Kidney (tissue), 14 donors: Measurements from ENCODE around the gene SMAD4. TPM values are rescaled to one million over a fixed set of nuclear protein-coding genes. Genes with fewer than 3 reads are reported as not detected.

Source experiments
- DNase-seq, 5 donors: peaks; one replicate each; pipeline ENCODE4 v3.0.0-alpha.2; 2013 to 2020
- FAIRE-seq: peaks from 2 replicates; lab custom pipeline; 2012; peaks lifted over from hg19 to GRCh38; lab: Jason Lieb, UNC
- H3K27ac ChIP-seq, 2 donors: one replicate each; pipeline ENCODE4 v1.7.0; 2013; ENCODE audit warnings: low read depth in 2 of 2, low read length in 2 of 2, inconsistent platforms in 1 of 2
- H3K27me3 ChIP-seq: one replicate; pipeline ENCODE4 v1.7.1; 2013; ENCODE audit warnings: low read length, inconsistent platforms; ENCODE audit not compliant: control insufficient read depth, insufficient read depth
- H3K36me3 ChIP-seq, 3 donors: one replicate each; pipeline versions ENCODE4 v1.7.0 to v1.7.1; 2013; ENCODE audit warnings: low read length in 3 of 3, control low read depth in 1 of 3, inconsistent platforms in 1 of 3; ENCODE audit not compliant: insufficient read depth in 3 of 3, control insufficient read depth in 2 of 3
- H3K4me1 ChIP-seq, 3 donors: one replicate each; pipeline versions ENCODE4 v1.7.0 to v1.7.1; 2013; ENCODE audit warnings: low read length in 3 of 3, inconsistent platforms in 1 of 3, low read depth in 1 of 3; ENCODE audit not compliant: control insufficient read depth in 2 of 3, insufficient read depth in 2 of 3
- H3K4me3 ChIP-seq, 3 donors: one replicate each; pipeline versions ENCODE4 v1.7.0 to v1.8.1; 2013; ENCODE audit warnings: low read length in 3 of 3, control low read depth in 1 of 3, inconsistent platforms in 1 of 3
- H3K9ac ChIP-seq, 3 donors: one replicate each; pipeline versions ENCODE4 v1.7.0 to v1.7.1; 2013; ENCODE audit warnings: low read length in 3 of 3, control low read depth in 1 of 3, inconsistent platforms in 1 of 3
- H3K9me3 ChIP-seq, 3 donors: one replicate each; pipeline versions ENCODE4 v1.7.0 to v1.7.1; 2013; ENCODE audit warnings: low read length in 3 of 3, control low read depth in 1 of 3, inconsistent platforms in 1 of 3; ENCODE audit not compliant: control insufficient read depth in 2 of 3, insufficient read depth in 1 of 3
- CTCF ChIP-seq: IDR thresholded peaks from 3 replicates; pipeline ENCODE4 v1.5.1; 2012; ENCODE audit warnings: mild to moderate bottlenecking, moderate library complexity, borderline replicate concordance; ENCODE audit not compliant: insufficient read depth; ENCODE audit errors: extremely low read depth
- intact Hi-C: fragments of 100-400 bp; cut with DNase I; formaldehyde crosslinking; loops from one replicate; pipeline ENCODE4 v1.11.1; 2022
- polyA plus RNA-seq: library from polyadenylated mRNA; stranded (reverse); fragments of 350-450 nt; fragmentation: Illumina TruSeq; extraction: RNeasy Lipid Tissue Mini Kit (QIAGEN cat#74804); gene quantifications from one replicate; pipeline ENCODE4 v1.2.3, GENCODE V29; 2014; ENCODE audit warnings: low read depth, low replicate concordance; ENCODE audit not compliant: insufficient read depth
- total RNA-seq: library from RNA; stranded (reverse); fragmentation: NEBNext Ultra II Directional; extraction: Animal tissue kit (Norgen Biotek cat#: 25700); gene quantifications from one replicate; pipeline ENCODE4 v1.2.1, GENCODE V29; 2021
- donor health status: control.
- donor health status: control.
- donor health status: control.
- donor health status: control.
- donor health status: control.
- donor health status: DM: yes; HTN: yes; CAD: no.
- donor health status: Normal renal cell carcinoma (clear cell type).

Gene SMAD4
- total and polyA plus RNA-seq, 2 donors from 2014 or later: 22.2 to 126 TPM

DNA sequence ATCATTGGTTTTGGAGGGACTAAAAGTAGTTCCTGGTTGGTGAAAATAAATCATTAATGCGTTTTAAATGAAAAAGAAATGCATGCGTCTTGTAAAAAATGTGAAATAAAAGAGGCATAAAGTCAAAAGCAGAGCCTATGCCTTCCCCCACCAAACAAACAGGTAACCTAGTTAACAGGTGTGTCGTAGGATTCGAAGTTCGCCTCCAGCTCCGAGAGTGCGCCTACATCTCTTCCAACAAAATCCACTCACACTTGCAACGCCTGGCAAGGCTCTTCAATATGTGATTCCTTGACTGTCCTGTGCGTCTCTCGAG, 677 bp upstream of the SMAD4 start:
- intact Hi-C loops: no loop called here
- no peaks in the 10 kb centered on the region for H3K9me3 ChIP-seq
- H3K4me1 ChIP-seq: peaks cover 2 to 9% (median 8%) of the 10 kb centered on the region in 3 donors
- H3K27me3 ChIP-seq: no peaks in the 10 kb centered on the region
- peak overlapping the region; percentile 67 to 96 (median 84) for H3K9ac ChIP-seq
- H3K36me3 ChIP-seq: no peaks in the 10 kb centered on the region
- no peak for TF ChIP-seq CTCF
- H3K27ac ChIP-seq: peak overlapping the region; percentile 94 to 97
- DNase-seq (no peak), FAIRE-seq (no peak)
- H3K4me3 ChIP-seq: peak overlapping the region; percentile 68 to 87 (median 84)

GRCh38 chr18:51030537-51031258, 685 bp downstream of the SMAD4 start:
- H3K9ac ChIP-seq: peak overlapping the region; percentile 27 to 95 (median 68)
- no peaks in the 10 kb centered on the region for H3K27me3 ChIP-seq
- H3K27ac ChIP-seq: peak overlapping the region; percentile 94 to 97
- no peak for TF ChIP-seq CTCF
- H3K4me3 ChIP-seq: peak overlapping the region; percentile 78 to 97 (median 80)
- DNase-seq (peak; percentile 75 to 93 (median 82)), FAIRE-seq (no peak)
- no peaks in the 10 kb centered on the region for H3K9me3 ChIP-seq
- H3K4me1 ChIP-seq: peaks cover 2 to 11% (median 11%) of the 10 kb centered on the region in 3 donors
- intact Hi-C loops: no loop called here
- no peaks in the 10 kb centered on the region for H3K36me3 ChIP-seq

DNA sequence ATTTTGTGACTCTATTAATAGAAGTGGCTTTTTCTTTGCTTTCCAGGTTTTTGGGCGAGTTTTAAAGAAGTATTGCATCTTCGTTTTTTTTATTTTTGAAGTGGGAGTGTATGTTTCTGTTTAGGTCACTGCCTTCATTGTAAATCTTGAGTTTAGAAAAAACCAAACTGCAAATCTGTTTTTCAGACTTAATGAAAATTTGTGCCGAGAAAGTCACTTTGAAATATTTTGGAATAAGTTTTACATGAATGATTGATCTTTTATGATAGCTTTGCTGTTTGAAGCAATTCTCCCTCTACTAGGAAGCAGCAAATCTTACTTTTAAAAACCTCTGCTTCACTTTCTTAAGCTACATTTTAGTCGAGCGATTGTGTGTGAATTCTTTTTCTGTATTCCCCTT, 2.2 kb downstream of the SMAD4 start:
- no peak for TF ChIP-seq CTCF
- H3K9ac ChIP-seq: peak overlapping the region in 1 of 3 donors; percentile 35
- DNase-seq (peak in 1 of 5 donors; percentile 37), FAIRE-seq (no peak)
- no peak overlapping the region for H3K27ac ChIP-seq
- no peaks in the 10 kb centered on the region for H3K27me3 ChIP-seq
- H3K4me3 ChIP-seq: peak overlapping the region in 2 of 3 donors; percentile 78 to 80
- H3K36me3 ChIP-seq: no peaks in the 10 kb centered on the region
- peaks cover 2 to 19% (median 12%) of the 10 kb centered on the region in 3 donors for H3K4me1 ChIP-seq
- intact Hi-C loops: no loop called here
- no peaks in the 10 kb centered on the region for H3K9me3 ChIP-seq
